ENCODE data around the gene CHCHD6.
A peak's percentile ranks its signal among the peaks of the same experiment; 100 is the strongest.

Gene CHCHD6

GRCh38 chr3:126703512-126704493 is at the start of gene CHCHD6:
TSS of gene CHCHD6 (plus strand) at chr3:126704240. CDS start at chr3:126704313, 73 bp downstream.
- DNase-seq, result peak; percentile 94

GRCh38 chr3:126654571-126655383 is 49.3 kb upstream of the CHCHD6 start, which contains the start of gene TXNRD3:
TSS of gene TXNRD3 (minus strand) at chr3:126655124.
- peak; percentile 80 for DNase-seq

GRCh38 chr3:126655887-126656286 is 48.2 kb upstream of the CHCHD6 start:
- no peak for DNase-seq

DNA sequence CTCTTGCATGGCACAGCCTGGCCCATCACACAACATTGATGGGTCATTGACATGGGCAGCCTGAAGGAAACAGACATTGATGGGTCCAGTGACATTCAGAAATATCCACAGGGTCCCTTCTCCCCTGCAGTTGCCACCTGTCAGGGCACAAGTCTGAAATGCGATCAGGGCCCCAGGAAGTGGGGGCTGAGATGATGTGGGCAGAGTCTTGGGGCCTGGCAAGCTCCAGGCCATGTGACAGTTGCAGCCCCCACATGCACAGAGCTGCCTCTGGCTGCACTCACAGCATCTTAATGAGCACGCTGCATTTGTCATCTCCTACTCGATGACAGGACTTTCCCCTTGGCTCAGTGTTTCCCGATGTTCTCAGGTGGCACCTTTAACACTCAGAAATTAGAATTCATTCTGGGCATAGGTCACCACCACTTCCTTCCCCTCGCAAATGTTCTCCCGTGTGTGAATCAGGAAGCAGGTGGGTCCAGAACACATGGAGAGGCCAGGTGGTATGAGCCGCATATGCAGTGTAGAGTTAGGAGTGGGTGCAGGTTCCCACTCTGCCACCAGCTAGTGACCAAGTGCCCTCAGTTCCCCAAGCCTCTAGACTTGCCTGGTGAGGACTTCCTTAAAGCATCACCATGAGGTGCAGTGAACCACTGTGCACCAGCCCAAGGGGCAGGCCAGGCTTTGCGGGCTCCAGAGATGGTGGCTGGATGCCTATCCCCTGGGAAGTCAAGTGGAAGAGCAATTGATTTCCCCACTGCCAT is 47.5 kb upstream of the CHCHD6 start:
- DNase-seq, result no peak

- DNase-seq, result no peak
Measured at GRCh38 chr3:126657901-126658300, 46.1 kb upstream of the CHCHD6 start.

DNA sequence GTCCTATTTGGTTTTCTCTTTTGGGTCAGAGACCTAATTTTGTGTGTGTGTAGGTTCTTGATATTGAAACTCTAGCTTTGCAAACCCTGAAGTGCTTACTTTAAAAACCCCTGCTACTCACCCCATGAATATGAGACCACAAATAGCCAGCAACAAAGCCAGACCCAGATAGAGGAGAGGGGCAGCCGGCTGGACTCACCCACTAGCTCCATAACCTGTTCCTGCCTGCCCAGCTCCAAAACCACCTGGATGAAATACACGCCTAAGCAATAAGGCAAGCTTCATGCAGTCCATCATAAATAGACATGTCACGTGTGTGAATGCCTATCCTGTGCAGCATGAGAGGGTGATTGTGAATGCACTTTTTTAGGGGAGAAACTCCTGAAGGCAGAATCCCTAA is 45.5 kb upstream of the CHCHD6 start:
- no peak for DNase-seq

GRCh38 chr3:126659915-126660886 is 43.8 kb upstream of the CHCHD6 start:
- no peak for DNase-seq

GRCh38 chr3:126661532-126662364 is 42.3 kb upstream of the CHCHD6 start:
- DNase-seq, result no peak

GRCh38 chr3:126663257-126663656 is 40.8 kb upstream of the CHCHD6 start:
- no peak for DNase-seq

- DNase-seq, result no peak
Measured at GRCh38 chr3:126663750-126664149, 40.3 kb upstream of the CHCHD6 start.

DNA sequence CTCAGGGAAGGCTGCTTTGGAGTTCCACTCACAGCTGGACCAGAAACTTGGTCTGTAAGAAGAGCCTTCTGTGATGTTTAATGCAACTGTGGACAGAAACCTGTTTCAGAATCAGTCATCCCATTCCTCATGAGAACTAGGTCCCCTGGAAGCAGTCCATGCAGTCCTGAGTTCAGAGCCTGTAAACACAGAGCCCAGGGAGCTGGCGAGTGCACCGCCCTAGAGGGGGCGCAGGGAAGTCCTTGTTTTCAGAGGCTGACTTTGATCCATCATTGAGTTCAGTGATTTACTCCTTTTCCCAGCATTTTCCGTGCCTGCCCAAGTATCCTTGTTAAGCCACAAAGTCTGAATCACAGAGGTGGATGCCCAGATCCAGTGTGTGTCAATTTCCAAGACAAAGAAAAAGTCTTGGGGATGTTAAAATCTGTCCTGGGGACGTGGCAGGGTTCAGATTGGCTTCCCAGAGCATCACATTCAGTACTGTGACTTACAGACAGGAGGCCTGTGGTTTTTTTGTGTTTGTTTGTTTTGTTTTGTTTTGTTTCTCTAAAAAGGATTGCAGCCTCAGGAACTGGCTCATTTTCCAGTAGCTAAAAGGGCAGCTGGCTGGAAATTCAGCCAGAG is 39.3 kb upstream of the CHCHD6 start:
- DNase-seq, result no peak

GRCh38 chr3:126665221-126665936 is 38.7 kb upstream of the CHCHD6 start:
- no peak for DNase-seq

DNA sequence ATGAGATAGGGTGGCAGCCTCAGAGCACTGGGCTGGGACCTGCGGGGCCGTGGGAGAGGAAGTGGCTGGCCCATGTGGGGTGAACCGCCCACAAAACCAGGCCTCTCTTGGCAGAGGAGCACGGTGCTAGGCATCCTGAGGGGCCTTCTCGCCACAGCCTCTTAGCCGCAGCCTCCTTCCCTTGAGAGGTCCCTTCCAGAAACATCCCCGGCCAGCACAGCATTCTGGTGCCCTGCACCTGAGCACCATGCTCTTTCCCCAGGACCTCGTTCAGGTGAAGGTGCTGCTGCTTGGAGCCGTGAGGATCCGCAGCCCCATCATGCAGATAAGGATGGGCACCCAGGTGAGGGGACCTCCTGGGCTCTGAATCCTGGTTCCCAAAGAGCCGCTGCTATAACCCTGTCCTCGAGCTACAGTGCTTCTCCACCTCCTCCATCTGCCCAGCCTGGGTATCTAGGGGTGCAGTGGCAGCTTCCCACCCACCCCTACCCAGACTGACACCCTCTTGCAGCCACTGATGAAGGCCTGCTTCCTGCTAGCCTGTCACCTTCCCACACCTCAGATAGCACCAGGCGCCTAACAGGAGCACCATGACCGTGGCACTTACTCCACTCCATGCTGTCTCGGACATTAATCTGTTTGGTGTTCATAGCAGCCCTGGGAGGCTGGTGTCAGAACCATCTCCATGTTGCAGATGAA is 37.9 kb upstream of the CHCHD6 start:
- no peak for DNase-seq

DNA sequence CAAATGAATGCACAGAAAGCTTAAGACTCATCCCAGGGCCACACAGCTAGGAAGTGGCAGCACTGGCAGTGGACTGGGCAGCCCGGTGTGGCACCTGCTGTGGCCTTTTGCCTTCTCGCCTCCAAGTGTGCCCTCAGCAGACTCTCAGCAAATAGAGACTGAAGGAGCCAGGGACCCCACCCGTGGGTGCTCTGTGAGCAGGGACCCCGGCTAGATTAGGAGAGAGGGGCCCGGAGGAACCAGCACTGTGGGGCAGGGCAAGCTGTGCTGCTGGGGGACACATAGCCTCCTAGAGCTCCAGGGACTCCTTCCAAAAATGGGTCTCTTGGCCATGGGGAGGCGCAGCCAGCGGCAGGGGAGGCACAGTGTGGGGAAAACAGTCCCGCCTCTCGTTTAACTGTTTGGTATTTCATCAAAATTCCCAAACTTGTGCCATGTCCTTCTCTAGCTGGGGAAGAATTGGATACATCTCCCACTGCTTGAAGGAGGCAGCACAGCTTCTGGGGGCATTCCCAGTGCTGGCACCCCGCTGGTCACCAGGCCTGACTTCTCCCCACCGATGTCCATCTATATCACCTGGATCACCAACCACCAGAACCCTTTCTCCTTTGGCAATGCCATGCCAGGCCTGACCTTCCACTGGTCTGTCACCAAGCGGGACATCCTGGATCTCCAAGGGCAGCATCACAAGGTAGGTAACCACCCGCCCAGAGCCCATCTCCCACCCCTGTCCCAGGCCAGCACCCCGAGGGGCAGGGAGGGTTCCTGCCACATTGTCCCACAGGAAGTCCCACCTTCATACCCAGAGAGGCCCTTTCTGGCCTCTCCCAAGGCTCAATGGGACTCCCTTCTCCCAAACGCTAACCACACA is 37.1 kb upstream of the CHCHD6 start:
- no peak for DNase-seq

GRCh38 chr3:126667631-126668449 is 36.2 kb upstream of the CHCHD6 start:
- DNase-seq, result no peak

DNA sequence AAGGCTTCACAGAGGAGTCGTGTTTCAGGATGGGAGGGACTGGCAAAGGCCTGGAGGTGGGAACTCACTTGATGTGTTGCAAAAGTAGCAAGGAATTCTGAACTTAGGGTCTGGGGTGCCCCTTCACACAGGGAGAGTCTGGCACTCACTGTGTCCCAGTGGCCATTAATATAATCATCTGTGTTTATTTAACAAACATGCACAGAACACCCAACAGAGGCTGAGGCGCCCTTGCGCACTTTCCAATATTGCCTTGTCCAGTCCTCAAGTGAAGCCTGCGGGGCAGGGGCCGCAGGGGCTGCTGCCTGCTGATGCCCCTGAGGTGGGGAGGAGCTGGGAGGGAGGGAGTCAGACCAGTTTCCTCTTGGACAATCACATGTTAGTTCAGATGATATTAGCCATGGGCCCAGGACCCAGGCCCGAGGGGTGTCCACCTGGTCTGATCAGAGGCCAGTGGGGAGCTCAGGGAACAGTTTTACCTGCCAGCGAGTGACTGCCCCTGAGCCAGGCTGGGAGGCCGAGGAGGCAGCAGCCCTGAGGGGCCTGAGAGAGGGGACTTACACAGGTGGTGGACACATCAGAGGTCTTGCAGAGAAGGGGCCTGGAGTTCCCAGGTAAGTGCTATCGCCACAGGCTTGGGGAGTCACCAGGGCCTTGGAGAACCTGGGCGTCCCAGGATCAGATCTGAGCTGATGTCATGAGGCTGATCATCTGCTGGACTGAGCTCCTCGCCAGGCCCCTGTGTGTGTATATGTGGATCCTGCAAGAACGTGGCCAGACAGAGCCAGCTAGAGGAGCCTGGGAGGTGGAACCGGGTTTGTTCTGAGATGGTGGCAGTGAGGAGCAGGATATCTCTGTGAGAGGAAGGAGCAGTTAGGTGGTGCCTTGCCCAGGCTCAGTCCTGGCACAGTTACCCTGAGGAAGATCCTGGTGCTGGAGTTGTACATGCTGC is 35.3 kb upstream of the CHCHD6 start:
- DNase-seq, result no peak
